A204.1 (cell line): ENCODE data around the gene ECSCR.
"Not testable (repeated sequence)": the region's sequence is repeated elsewhere in the genome, so short reads cannot be mapped to it uniquely, and the experiment has no call there.

ENCODE experiments used
- FAIRE-seq: peaks from 2 replicates; lab custom pipeline; 2012; peaks lifted over from hg19 to GRCh38; lab: Jason Lieb, UNC

ECSCR gene

DNA sequence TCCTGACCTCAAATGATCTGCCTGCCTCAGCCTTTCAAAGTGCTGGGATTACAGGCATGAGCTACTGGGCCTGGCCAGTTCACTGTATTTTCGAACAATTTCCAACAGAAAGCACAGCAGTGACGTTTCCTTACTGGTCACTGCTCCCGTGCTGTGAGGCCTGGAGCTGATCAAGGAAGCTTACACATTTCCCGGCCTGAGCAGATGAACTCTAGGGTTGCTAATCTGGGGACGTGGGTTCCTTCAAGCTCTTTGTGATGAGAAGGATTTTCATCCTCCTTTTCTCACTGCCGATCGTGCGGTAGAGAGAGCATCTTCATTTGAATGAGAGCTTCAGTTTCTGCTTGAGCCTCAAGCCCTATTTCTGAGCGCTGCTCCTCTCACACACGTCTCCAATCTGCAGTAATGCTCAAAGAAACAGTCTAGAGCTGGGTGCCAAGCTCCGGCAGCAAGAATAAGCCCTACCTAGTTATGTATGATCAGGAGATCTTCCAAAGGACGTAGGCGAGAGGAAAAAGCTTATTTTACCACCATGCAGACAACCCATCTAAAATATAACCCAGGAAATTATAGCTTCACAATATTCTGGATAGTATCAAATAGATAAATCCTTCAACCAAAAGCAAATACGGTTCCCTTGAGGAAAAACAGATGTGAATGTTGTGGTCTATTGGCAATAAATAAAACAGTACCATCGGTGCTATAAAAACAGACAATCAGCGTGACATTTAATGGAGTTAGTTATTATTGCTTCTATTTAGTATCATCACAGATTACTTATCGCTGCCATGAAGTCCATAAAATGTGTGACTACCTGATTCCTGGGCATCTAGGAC is 51.3 kb downstream of the ECSCR start:
- FAIRE-seq: no peak

- no peak for FAIRE-seq
Observed at GRCh38 chr5:139410121-139410992, 52.2 kb downstream of the ECSCR start.

DNA sequence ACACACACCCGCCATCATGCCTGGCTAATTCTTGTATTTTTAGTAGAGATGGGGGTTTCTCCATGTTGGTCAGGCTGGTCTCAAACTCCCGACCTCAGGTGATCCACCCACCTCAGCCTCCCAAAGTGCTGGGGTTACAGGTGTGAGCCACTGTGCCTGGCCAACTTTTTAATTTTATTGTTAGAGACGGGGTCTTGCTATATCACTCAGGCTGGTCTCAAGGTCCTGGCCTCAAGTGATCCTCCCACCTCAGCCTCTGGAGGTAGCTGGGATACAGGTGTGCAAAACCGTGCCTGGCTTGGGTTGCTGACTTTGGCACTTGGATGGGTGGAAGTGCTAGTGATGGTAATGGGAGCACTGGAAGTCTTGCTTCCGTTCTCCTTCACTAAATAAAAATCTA is 53.4 kb downstream of the ECSCR start:
- not testable (repeated sequence) for FAIRE-seq

DNA sequence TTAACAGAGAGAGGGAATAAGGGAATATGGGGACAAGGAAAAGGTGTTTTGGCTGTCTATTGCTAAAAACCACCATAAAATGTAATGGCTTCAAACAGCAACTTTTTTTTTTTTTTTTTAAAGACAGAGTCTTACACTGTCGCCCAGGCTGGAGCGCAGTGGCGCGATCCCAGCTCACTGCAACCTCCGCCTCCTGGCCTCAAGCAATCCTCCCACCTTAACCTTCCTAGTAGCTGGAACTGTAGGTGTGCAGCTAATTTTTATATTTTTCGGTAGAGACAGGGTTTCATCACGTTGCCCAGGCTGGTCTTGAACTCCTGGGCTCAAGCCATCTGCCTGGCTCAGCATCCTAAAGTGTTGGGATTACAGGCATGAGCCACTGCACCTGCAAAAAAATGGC is 54.4 kb downstream of the ECSCR start:
- FAIRE-seq: no peak

GRCh38 chr5:139407517-139407916 is 55.0 kb downstream of the ECSCR start:
- FAIRE-seq: no peak

- no peak for FAIRE-seq
Observed at GRCh38 chr5:139406963-139407362, 55.6 kb downstream of the ECSCR start.

DNA sequence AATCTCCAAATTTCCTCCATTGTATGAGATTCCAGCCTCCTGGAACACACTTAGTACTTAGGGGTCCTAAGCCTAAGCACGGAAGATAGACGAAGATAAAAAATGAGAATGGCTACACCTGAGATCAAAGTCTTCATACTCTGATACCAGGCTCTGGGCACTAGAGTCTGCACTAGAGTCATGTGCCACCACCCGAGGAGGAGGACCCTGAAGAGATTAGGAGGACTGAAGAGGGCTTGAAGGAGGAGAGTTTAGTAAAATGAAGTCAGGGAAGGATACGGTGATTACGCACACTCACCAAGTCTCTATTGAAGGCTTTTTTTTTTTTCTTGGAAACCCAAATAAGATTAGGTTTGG is 58.1 kb downstream of the ECSCR start:
- no peak for FAIRE-seq

DNA sequence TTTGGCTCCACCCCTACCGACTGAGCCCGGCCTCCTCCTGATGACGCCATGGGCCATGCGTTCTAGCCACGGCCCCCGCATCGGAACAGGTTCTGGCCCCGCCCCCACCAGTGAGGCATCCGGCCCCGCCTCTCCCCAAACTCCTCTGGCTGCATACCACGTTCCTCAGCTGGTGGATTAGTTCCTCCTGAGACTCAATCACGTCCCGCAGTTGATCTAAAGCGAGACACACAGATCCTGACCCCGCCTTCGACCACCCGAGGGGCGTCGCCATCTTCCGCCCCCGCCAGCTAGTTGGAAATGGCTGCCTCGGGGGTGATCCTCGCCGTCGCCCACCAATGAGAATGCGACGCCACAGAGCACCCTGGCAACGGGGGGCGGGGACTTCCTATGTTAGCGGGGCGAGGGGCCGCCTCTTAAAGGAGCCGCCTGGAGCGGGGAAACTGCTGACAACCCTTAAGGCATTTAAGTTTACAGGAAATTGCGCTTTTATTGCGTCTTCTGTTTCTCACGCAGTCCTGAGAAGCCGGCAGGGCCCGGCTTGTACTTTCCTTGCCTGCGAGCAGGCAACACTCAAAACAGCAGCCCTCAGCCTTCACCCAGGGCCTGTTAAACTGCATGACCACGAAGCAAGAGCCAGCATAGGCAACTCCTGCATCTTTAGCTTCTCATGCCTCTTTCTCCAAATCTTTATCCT is 58.6 kb downstream of the ECSCR start, which contains the start of gene SPATA24:
Gene SPATA24, minus strand, starts transcription at position 303 of the 697 bp plus-strand sequence. Its CDS starts 29 bp downstream, at position 274.
- FAIRE-seq: peak; percentile 80

DNA sequence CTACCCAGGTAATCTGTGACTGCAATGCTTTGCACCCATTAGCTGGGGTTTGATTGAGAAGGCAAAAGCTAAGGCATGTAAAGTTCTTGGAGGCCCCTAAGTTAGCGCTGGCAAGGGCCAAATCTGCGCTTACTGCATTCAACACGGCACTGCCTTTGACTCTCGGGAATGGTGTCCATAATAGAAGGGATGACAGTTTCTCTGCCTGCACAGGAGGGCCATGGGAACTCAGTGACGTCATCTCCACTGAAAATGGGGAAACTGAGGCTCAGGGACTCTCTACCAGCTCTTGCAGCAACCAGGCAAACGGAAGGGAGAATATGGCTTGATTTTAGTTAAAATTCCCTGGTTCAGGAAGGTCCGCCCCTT is 59.1 kb downstream of the ECSCR start:
- FAIRE-seq: no peak

DNA sequence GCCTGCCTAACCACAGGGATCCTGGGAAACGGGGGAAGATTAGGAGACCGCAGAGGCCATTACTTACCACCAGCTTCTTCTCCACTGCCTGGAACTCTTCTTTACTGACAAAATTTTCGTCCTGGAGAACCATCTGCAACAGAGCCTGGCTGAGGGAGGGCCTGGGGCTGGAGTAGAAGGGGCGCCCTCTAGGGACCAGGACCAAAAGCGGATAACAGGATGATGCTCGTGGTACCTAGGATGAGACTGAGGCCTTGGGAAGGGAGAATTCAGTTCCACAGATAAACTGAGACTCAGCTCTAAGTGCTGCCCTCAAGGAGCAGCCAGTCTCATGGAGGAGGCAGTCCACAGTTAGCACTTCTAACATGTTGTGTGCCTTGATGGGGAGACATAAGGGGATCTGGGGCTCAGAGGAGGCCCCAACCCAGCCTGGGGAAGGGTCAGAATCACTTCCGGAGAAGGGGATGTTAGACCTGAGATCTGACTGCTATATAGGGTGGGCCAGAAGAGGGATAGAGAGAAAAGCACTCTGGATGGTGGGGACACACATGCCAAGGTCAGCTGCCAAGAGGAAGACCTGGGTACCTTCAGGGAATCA is 59.9 kb downstream of the ECSCR start:
- FAIRE-seq: no peak

GRCh38 chr5:139401546-139401945 is 61.0 kb downstream of the ECSCR start:
- no peak for FAIRE-seq

DNA sequence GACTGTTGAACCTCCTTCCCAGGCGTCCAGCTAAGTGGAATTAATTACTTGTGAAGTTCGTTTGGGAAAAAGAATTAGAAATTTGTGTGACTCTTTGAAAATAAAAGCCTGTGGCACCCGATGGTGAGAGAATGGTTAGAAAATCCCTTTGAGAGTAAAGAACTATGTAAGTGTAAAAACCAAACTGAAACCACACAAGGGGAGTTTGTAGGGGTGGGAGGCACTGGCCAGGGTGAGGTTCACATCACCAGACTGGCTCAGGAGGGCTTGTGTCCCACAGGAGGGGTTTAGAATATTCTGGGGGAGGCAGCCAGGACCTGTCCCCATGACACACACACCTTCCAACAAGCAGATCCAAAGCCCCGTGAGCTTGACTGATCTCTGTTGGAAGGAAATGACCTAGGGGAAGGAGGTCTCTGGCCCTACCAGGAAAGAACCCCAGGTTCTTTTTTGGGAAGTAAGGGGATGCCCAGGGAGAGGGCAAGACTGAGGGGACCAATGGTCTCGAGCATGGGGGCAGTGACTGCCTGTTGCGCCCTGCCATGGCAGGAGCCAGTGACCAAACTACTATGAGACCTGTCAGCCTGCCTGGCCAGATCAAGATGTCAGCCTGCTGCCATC is 62.9 kb downstream of the ECSCR start:
- no peak for FAIRE-seq
